Endothelial cell of umbilical vein (primary cell): ENCODE measurements around the gene KCNK16. TPM values are rescaled to one million over a fixed set of nuclear protein-coding genes. Genes with fewer than 3 reads are reported as not detected.

Experiments used
- BruUV-seq: library from RNA; stranded (reverse); fragments of 400-500 nt; replicated peaks from 2 replicates; lab custom pipeline; 2021; lab: Mats Ljungman, UMichigan
- CTCF ChIA-PET: fragments of 300-600, 350-600 bp; sonication (Branson Sonifier 250); formaldehyde crosslinking; loops from one replicate; lab custom pipeline; 2021; ENCODE audit warnings: antibody characterized with exemption, inconsistent platforms; lab: Charles Lee
- POLR2A ChIA-PET: fragments of 300-600, 350-600 bp; sonication (Branson Sonifier 250); formaldehyde crosslinking; loops from one replicate; lab custom pipeline; 2021; ENCODE audit warnings: antibody characterized with exemption, inconsistent platforms; lab: Charles Lee
- DNase-seq: peaks from one replicate; pipeline ENCODE4 v3.0.0-alpha.2; 2011; ENCODE audit warnings: low read depth, low spot score
- FAIRE-seq: peaks from 2 replicates; lab custom pipeline; 2011; peaks lifted over from hg19 to GRCh38; lab: Jason Lieb, UNC
- H2AFZ ChIP-seq: 2 replicates; pipeline ENCODE4 v1.6.0; 2012; ENCODE audit warnings: low read depth, low read length, control low read depth, inconsistent platforms
- H3K27ac ChIP-seq: 2 replicates; pipeline ENCODE4 v1.5.1; 2011; ENCODE audit warnings: low read depth, mild to moderate bottlenecking, control low read depth, low read length, moderate library complexity; ENCODE audit not compliant: insufficient read depth
- H3K27me3 ChIP-seq, 2 experiments: 2 replicates each; pipeline versions ENCODE4 v1.6.0 to v1.6.1; 2011; ENCODE audit warnings: low read length in 2 of 2, mixed read lengths in 1 of 2; ENCODE audit not compliant: control insufficient read depth in 2 of 2, insufficient read depth in 2 of 2
- H3K36me3 ChIP-seq, 2 experiments: 2 replicates in 1 of 2; 3 replicates in 1 of 2; pipeline ENCODE4 v1.5.1; 2011; ENCODE audit warnings: low read length in 2 of 2, mild to moderate bottlenecking in 1 of 2, moderate library complexity in 1 of 2; ENCODE audit not compliant: control insufficient read depth in 2 of 2, insufficient read depth in 2 of 2; ENCODE audit errors: extremely low read depth in 1 of 2
- H3K4me1 ChIP-seq: 3 replicates; pipeline ENCODE4 v1.5.1; 2011; ENCODE audit warnings: mild to moderate bottlenecking, low read length; ENCODE audit not compliant: control insufficient read depth, insufficient read depth; ENCODE audit errors: extremely low read depth
- H3K4me2 ChIP-seq: 2 replicates; pipeline ENCODE4 v1.6.1; 2011; ENCODE audit warnings: low read length, control low read depth, mixed read lengths; ENCODE audit not compliant: insufficient read depth
- H3K4me3 ChIP-seq, 3 experiments: fragments of 200-600 bp in 1 of 3; sonication (generic), shearing (Covaris generic) in 1 of 3; replicated peaks in 1 of 3; 2 replicates each; pipeline ENCODE4 v1.5.1; 2011 to 2016; ENCODE audit warnings: control low read depth in 3 of 3, low read length in 3 of 3, mild to moderate bottlenecking in 2 of 3, inconsistent platforms in 1 of 3, low read depth in 1 of 3, moderate library complexity in 1 of 3; ENCODE audit not compliant: insufficient read depth in 1 of 3
- H3K79me2 ChIP-seq: 2 replicates; pipeline ENCODE4 v1.6.0; 2012; ENCODE audit warnings: low read length, inconsistent platforms; ENCODE audit not compliant: control insufficient read depth, insufficient read depth
- H3K9ac ChIP-seq: replicated peaks from 2 replicates; pipeline ENCODE3; 2011; ENCODE audit warnings: low read length, control low read depth; ENCODE audit not compliant: insufficient read depth; ENCODE audit errors: extremely low read depth
- H3K9me1 ChIP-seq: replicated peaks from 3 replicates; pipeline ENCODE4 v1.6.0; 2011; ENCODE audit warnings: mild to moderate bottlenecking, low read length; ENCODE audit not compliant: control insufficient read depth, insufficient read depth; ENCODE audit errors: extremely low read depth
- H3K9me3 ChIP-seq: replicated peaks from 2 replicates; pipeline ENCODE4 v1.5.1; 2012; ENCODE audit warnings: low read length, inconsistent platforms; ENCODE audit not compliant: control insufficient read depth, insufficient read depth
- H4K20me1 ChIP-seq: replicated peaks from 2 replicates; pipeline ENCODE3; 2011; ENCODE audit warnings: mild to moderate bottlenecking, low read length; ENCODE audit not compliant: control insufficient read depth, insufficient read depth; ENCODE audit errors: extremely low read depth
- EZH2 ChIP-seq: IDR thresholded peaks from 2 replicates; pipeline ENCODE4 v1.6.1; 2012; ENCODE audit warnings: borderline replicate concordance, low read depth, mild to moderate bottlenecking, moderate library complexity, low read length, inconsistent platforms; ENCODE audit not compliant: severe bottlenecking
- FOS ChIP-seq: IDR thresholded peaks from 2 replicates; pipeline ENCODE4 v1.6.1; 2011; ENCODE audit warnings: mild to moderate bottlenecking, low read length, moderate library complexity, borderline replicate concordance; ENCODE audit not compliant: insufficient read depth
- GATA2 ChIP-seq: IDR thresholded peaks from 2 replicates; pipeline ENCODE4 v1.7.0; 2011; ENCODE audit warnings: low read depth, mild to moderate bottlenecking, moderate library complexity, mixed read lengths, low read length; ENCODE audit not compliant: insufficient read length, insufficient read depth
- JUN ChIP-seq: IDR thresholded peaks from 2 replicates; pipeline ENCODE4 v1.6.1; 2011; ENCODE audit warnings: borderline replicate concordance, low read depth; ENCODE audit not compliant: insufficient read length, insufficient read depth
- MYC ChIP-seq: IDR thresholded peaks from one replicate; pipeline ENCODE4 v1.6.1; 2011; ENCODE audit warnings: mild to moderate bottlenecking, low read depth, low read length
- POLR2A ChIP-seq: IDR thresholded peaks from 2 replicates; pipeline ENCODE4 v1.6.1; 2012; ENCODE audit warnings: low read depth, mild to moderate bottlenecking, control low read depth, low read length
- POLR2AphosphoS5 ChIP-seq: IDR thresholded peaks from 2 replicates; pipeline ENCODE4 v1.6.1; 2012; ENCODE audit warnings: low read depth, mild to moderate bottlenecking, control low read depth, low read length, moderate library complexity; ENCODE audit not compliant: insufficient read depth
- dilution Hi-C: fragments of 300-500 bp; cut with MboI; formaldehyde crosslinking; loops from one replicate; pipeline ENCODE4 v1.15.0; 2019; ENCODE audit warnings: low sequenced_read_pairs; ENCODE audit not compliant: extremely low pct_ligation_motif_present
- intact Hi-C: fragments of 100-400 bp; cut with micrococcal nuclease; formaldehyde crosslinking; loops from one replicate; pipeline ENCODE4 v1.10.0; 2022
- polyA plus RNA-seq, 4 experiments: library from polyadenylated mRNA; depleted of rRNA in 3 of 4; stranded (reverse) in 3 of 4; unstranded in 1 of 4; fragments of >200 nt; gene quantifications; 2 replicates each; pipeline versions ENCODE4 v1.2.1 to v1.2.3, GENCODE V29; 2011 to 2012; ENCODE audit warnings: missing spikeins in 1 of 4
- total RNA-seq: library from RNA; stranded (reverse); gene quantifications from 2 replicates; pipeline ENCODE4 v1.2.3, GENCODE V29; 2021
- TF ChIP-seq, protein P1 (sequence below): IDR thresholded peaks from 2 replicates; pipeline ENCODE4 v1.6.1; 2011; ENCODE audit not compliant: insufficient read depth, insufficient read length
- TF ChIP-seq, protein P2 (sequence below), 2 donors: IDR thresholded peaks; 1 replicate in 1 of 2; 2 replicates in 1 of 2; pipeline ENCODE4 v1.5.1; 2011; ENCODE audit warnings: low read length in 2 of 2, mild to moderate bottlenecking in 2 of 2, moderate library complexity in 2 of 2, control low read depth in 1 of 2, inconsistent platforms in 1 of 2, low read depth in 1 of 2; ENCODE audit not compliant: insufficient read depth in 1 of 2; ENCODE audit errors: extremely low read depth in 1 of 2

KCNK16 gene
- total and polyA plus RNA-seq, 2 donors (not counting 3 experiments of a cell fraction or from before 2014, with no cell fraction given), result not detected

- no peak overlapping the region for H3K27ac ChIP-seq
- H3K27me3 ChIP-seq, result no peaks in the 10 kb centered on the region
- no peaks in the 10 kb centered on the region for H3K9me1 ChIP-seq
- no peaks in the 10 kb centered on the region for H3K36me3 ChIP-seq
- CTCF ChIA-PET, result interaction anchor here (0.9 to 1.2 kb wide), 2 partner anchors 508 to 535 kb away, joined by 3 to 4 read pairs; no protein-coding TSS in a partner anchor
- BruUV-seq, result no TSS peak
- no peaks in the 10 kb centered on the region for H3K4me1 ChIP-seq
- no peak overlapping the region for H3K4me3 ChIP-seq
- no peaks in the 10 kb centered on the region for H4K20me1 ChIP-seq
- dilution Hi-C loops, result no loop called here
- TF ChIP-seq, protein P1, sequence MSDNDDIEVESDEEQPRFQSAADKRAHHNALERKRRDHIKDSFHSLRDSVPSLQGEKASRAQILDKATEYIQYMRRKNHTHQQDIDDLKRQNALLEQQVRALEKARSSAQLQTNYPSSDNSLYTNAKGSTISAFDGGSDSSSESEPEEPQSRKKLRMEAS, result no peak
- no peak for TF ChIP-seq JUN
- TF ChIP-seq MYC, result no peak
- TF ChIP-seq POLR2A, result no peak
- no peak for TF ChIP-seq FOS
- no peak for TF ChIP-seq EZH2
- no peak for TF ChIP-seq POLR2AphosphoS5
- TF ChIP-seq, protein P2, sequence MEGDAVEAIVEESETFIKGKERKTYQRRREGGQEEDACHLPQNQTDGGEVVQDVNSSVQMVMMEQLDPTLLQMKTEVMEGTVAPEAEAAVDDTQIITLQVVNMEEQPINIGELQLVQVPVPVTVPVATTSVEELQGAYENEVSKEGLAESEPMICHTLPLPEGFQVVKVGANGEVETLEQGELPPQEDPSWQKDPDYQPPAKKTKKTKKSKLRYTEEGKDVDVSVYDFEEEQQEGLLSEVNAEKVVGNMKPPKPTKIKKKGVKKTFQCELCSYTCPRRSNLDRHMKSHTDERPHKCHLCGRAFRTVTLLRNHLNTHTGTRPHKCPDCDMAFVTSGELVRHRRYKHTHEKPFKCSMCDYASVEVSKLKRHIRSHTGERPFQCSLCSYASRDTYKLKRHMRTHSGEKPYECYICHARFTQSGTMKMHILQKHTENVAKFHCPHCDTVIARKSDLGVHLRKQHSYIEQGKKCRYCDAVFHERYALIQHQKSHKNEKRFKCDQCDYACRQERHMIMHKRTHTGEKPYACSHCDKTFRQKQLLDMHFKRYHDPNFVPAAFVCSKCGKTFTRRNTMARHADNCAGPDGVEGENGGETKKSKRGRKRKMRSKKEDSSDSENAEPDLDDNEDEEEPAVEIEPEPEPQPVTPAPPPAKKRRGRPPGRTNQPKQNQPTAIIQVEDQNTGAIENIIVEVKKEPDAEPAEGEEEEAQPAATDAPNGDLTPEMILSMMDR (IDR thresholded peaks at IDR 0.05; ENCODE audit: extremely low read depth in 1 of 2, insufficient read depth in 1 of 2, low read depth in 1 of 2, low read length in 2 of 2), result no peak
- TF ChIP-seq GATA2, result no peak
- no peak overlapping the region for H2AFZ ChIP-seq
- no peaks in the 10 kb centered on the region for H3K79me2 ChIP-seq
- POLR2A ChIA-PET, result no interaction called here
- no peaks in the 10 kb centered on the region for H3K9me3 ChIP-seq
- H3K9ac ChIP-seq, result no peak overlapping the region
- peak; percentile 54 for DNase-seq
- FAIRE-seq, result no peak
- intact Hi-C loops, result no loop called here
- no peak overlapping the region for H3K4me2 ChIP-seq
Observed at GRCh38 chr6:39357998-39358686, 35.6 kb upstream of the KCNK16 start.
